ENCODE data around the gene IGF1R.

- TF ChIP-seq, protein P1, sequence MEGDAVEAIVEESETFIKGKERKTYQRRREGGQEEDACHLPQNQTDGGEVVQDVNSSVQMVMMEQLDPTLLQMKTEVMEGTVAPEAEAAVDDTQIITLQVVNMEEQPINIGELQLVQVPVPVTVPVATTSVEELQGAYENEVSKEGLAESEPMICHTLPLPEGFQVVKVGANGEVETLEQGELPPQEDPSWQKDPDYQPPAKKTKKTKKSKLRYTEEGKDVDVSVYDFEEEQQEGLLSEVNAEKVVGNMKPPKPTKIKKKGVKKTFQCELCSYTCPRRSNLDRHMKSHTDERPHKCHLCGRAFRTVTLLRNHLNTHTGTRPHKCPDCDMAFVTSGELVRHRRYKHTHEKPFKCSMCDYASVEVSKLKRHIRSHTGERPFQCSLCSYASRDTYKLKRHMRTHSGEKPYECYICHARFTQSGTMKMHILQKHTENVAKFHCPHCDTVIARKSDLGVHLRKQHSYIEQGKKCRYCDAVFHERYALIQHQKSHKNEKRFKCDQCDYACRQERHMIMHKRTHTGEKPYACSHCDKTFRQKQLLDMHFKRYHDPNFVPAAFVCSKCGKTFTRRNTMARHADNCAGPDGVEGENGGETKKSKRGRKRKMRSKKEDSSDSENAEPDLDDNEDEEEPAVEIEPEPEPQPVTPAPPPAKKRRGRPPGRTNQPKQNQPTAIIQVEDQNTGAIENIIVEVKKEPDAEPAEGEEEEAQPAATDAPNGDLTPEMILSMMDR (IDR thresholded peaks at IDR 0.05 in 2 of 3, conservative IDR thresholded peaks at IDR 0.05 in 1 of 3; ENCODE audit: borderline replicate concordance in 1 of 3, insufficient read depth in 1 of 3, low read depth in 2 of 3, low read length in 2 of 3) = no peak
- TF ChIP-seq, protein P2, sequence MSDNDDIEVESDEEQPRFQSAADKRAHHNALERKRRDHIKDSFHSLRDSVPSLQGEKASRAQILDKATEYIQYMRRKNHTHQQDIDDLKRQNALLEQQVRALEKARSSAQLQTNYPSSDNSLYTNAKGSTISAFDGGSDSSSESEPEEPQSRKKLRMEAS (IDR thresholded peaks at IDR 0.05) = no peak
- TF ChIP-seq POLR2A (IDR thresholded peaks at IDR 0.05; ENCODE audit: borderline replicate concordance, extremely low read depth, insufficient read depth, insufficient read length) (no peak), ZFX (IDR thresholded peaks at IDR 0.05) (no peak), EZH2 (IDR thresholded peaks at IDR 0.05) (no peak), REST (IDR thresholded peaks at IDR 0.05; ENCODE audit: low read depth) (no peak), YY1 (IDR thresholded peaks at IDR 0.05; ENCODE audit: extremely low read depth, insufficient replicate concordance, low read depth, low read length) (no peak), RAD21 (IDR thresholded peaks at IDR 0.05; ENCODE audit: low read depth) (no peak), ZNF274 (IDR thresholded peaks at IDR 0.05; ENCODE audit: low read depth, low read length) (no peak), JUND (IDR thresholded peaks at IDR 0.05) (no peak), CBX3 (IDR thresholded peaks at IDR 0.05; ENCODE audit: low read depth) (no peak)
Observed at GRCh38 chr15:98842973-98843285, 194.6 kb downstream of the IGF1R start.
